Inflammatory macrophage treated with lipopolysaccharide for 1 hour (primary cell): ENCODE measurements around the gene ENOX1.

ENCODE experiments used
- DNase-seq, 2 donors: peaks; one replicate each; pipeline ENCODE4 v3.0.0-alpha.2; 2020 to 2022

The ENOX1 gene

GRCh38 chr13:43339145-43339804 is 447.5 kb downstream of the ENOX1 start:
- no peak for DNase-seq

DNA sequence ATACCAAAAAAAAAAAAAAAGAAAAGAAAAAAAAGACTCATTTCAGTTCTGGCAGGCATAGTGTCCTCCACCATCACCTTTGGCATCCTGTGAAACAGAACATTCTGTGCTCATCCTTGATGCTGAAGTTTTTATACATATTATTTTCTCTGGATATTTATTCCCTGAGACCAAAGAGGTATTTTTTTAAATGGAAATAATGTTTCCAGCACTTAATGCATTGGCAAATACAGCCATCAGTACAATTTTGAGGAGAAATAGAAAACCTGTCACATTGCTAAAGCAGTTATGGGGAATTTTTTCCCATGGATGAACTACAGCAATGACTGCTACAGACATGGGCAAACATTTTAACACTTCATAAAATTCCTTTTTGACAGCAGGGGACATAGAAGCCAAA is 451.0 kb downstream of the ENOX1 start:
- no peak for DNase-seq

DNA sequence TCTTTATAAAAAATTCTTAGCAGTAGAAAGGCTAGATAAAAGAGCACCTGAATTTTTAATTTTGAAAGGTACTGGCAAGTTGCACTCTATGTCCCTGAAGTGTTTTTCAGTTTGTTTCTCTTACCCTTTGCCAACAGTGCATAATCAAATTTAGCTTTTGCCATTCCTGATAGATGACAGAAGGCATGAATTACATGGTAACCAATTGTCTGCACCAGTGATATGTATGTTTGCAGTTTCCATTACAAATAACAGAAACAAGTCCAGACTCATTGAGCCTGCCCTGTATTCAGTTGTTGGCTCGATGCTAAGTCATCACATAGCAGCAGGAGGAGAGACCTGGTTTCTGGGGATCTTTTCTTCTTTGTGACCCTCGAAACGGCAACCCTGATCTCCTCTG is 453.6 kb downstream of the ENOX1 start:
- DNase-seq = no peak

DNA sequence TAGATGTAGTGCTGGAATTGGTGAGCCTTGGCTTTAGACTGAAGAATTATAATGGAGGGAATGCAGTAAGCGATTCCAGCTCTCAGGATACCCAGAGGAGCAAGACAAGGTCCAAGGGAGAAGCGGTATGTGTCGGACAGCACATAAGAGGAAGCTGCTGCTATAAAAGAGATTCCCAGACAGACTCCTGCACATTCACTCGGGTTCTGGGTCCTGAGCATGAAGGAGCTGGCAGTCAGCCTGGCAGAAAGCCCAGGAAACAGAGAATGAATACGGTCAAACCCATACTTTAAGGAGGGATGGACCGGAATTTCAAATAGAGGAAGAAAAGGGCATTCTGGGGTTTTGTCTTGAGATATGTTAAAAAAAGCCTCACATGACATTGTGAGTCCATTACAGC is 455.1 kb downstream of the ENOX1 start:
- DNase-seq = no peak

- no peak for DNase-seq
These were observed 457.1 kb downstream of the ENOX1 start for GRCh38 chr13:43329702-43330101.

DNA sequence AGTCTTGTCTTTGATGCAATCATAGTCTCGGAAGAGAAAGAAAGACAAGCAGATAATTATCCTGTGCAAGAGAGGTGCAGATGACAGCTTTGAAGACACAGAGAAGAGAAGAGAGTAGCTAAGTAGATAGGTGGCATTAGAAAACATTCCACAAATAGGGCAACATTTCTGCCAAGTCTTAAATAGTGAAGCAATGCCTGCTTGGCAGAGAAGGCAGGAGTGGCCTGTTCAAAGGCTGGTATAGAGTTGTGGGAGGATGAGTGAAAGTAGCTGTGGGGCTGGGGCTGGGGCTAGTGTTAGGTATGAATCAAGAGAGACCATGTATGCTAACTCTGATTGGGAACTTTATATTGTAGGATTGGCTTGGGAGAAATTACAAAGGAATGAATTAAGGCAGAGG is 457.9 kb downstream of the ENOX1 start:
- DNase-seq = no peak

DNA sequence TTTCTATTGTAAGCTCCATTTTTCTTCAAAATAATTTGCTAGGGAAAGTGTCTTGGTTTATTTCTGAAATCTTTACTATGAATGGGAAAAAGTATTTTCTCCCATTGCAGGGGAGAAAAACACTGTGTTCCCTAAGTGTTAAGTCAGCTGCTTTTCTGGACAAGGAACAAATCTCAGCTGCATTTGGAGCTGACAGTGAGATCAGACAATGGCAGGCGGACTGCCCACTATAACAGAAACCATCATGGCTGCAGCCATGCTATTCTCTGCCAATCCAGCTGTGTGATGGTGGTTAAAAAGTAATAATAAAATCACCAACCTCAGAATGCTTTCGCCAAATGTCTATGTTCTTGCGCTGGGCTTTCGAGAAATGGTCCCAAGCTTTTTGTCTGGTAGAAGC is 460.7 kb downstream of the ENOX1 start:
- no peak for DNase-seq

- DNase-seq = no peak
These were observed 461.1 kb downstream of the ENOX1 start for GRCh38 chr13:43325636-43326035.

- DNase-seq = no peak
These were observed 462.6 kb downstream of the ENOX1 start for GRCh38 chr13:43324129-43324528.

DNA sequence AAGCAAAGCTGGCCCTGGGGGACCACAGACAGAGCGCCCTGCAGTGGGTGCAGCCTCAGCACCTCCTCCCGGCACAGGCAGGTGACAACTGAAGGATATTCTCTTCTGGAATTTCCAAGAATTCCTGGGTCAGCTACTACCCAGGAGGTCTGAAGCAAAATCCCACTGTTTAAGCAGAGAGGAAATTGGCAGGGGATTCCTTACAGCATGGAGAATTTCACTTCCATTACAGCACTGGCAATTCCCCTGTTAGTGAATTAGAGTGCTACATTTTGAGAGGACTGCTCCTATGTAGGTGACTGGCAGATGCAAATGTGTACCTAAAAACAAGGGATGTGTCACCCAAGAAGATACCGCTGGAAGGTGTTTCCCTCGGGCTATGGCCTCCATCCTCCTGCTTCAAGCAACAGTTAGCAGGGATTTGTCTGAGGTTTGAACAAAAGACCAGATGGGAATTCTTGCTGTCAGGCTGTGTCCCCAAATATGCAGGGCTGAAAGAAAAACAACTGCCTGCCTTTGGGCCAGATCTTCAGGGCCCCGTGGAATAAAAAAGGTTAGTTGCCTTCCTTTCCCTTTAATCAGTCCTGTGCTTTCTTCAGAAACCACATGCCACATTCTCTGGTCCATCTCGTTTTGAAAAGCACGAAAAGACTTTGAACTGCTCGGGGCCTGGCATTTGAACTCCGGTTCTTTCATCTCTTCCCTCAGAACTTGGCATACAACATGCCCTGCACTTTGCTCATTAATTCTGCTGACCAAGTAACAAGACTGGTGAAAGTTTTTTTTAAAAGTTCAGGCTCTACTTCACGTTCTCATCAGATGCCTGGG is 466.9 kb downstream of the ENOX1 start:
- DNase-seq = no peak

DNA sequence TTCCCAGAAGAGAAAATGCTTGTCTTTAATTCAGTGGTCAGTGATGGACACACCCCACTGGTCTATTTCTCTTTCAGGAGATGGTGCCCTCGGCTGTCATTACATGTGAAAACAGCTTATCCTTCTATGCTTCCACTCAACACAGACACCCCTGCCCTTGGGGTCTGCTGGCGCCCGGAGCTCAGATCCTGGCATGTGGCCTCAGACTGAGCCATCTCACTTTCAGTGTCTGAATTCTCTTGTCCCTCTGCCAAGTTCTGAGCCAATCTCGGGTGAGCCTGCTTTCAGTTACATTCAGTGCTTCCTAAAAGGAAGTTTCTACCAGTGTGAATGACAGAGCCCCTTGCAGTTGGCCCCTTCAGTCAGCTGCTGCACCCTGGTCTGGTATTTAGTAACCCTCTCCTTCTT is 469.8 kb downstream of the ENOX1 start:
- peak; percentile 13 to 21 for DNase-seq

DNA sequence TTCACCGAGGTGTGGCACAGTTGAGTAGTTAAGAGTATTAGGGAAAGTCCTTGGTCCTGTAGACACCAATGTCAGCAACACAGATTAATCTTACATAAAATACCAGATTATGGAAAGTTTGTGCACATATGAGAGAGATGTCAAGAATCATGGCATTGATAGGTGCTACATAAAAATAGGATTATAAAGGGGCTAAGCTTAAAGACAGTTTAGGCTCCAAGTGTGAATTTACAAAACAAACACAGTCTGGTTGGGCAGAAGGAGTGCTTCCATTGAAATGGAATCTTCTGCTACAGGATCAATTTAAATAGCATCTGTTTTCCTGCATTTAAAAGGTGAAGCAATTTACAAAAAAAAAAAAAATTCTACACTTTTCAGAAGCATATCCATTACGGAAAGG is 470.5 kb downstream of the ENOX1 start:
- no peak for DNase-seq

- no peak for DNase-seq
These were observed 471.2 kb downstream of the ENOX1 start for GRCh38 chr13:43315522-43315921.

DNA sequence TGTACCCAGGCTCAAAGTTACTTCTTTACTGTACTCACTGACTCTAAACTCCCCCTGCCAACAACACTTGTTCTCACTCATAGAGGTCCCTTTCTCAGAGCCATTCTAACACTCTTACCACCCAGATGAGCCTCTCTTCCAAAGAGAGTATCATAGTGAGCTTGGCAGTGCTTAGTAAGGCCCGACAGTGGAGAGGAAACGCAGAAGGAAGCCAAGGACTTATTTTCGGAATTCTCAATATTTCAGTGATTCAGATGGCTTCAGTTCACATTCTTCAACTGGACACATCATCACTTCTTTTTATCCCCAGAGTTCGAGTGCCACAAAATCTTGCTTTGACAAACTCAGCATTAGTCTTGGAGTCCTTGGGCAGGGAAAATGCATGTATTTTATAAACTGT is 477.5 kb downstream of the ENOX1 start:
- DNase-seq = no peak

DNA sequence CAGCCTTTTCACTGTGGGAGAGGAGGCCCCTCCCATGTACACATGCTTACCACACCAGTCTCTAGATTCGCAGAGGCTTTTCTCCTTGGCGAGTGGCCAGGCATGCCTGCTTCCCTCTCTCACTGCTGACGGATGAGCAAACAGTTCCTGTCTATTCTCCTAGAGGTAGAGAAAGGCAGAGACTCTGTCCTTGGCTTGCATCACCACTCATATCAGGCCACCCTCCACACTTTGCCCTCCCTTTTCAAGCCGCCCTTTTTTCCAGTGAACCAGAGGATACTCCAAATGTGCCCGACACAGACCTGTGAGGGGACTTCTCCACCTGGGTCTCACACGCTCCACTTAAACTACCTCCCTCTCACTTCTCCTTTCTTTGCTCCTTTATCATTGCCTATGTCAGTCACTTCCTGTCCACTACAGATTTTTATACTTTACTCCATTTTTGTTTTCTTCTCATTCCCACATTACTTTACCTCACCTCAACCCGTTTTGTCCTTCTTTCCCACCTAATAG is 478.8 kb downstream of the ENOX1 start:
- DNase-seq = peak; percentile 68 to 75

- no peak for DNase-seq
These were observed 479.4 kb downstream of the ENOX1 start for GRCh38 chr13:43307221-43307920.

GRCh38 chr13:43306372-43306771 is 480.4 kb downstream of the ENOX1 start:
- no peak for DNase-seq

- peak in 1 of 2 donors; percentile 11 for DNase-seq
These were observed 481.4 kb downstream of the ENOX1 start for GRCh38 chr13:43305416-43305815.

GRCh38 chr13:43304945-43305344 is 481.8 kb downstream of the ENOX1 start:
- DNase-seq = no peak

DNA sequence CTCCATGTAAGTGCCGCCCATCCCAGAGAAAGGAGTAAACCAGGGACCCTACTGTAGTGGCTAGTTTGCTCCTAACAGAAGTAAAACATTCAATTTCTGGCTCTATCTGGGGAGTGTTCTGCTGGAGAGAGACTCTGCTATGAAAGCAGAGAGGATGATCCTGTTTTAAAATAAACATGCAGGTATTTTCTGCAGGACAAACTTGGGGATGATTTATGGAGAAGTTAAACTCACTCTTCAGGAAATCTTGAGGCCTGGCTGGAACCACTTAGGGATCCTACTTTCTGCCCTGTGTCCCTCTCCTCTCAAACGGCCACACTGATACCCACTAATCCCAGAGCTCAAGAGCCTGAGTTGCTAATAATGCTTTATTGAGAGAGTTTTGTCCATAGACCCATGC is 482.3 kb downstream of the ENOX1 start:
- DNase-seq = no peak

- no peak for DNase-seq
These were observed 483.6 kb downstream of the ENOX1 start for GRCh38 chr13:43303033-43303729.

DNA sequence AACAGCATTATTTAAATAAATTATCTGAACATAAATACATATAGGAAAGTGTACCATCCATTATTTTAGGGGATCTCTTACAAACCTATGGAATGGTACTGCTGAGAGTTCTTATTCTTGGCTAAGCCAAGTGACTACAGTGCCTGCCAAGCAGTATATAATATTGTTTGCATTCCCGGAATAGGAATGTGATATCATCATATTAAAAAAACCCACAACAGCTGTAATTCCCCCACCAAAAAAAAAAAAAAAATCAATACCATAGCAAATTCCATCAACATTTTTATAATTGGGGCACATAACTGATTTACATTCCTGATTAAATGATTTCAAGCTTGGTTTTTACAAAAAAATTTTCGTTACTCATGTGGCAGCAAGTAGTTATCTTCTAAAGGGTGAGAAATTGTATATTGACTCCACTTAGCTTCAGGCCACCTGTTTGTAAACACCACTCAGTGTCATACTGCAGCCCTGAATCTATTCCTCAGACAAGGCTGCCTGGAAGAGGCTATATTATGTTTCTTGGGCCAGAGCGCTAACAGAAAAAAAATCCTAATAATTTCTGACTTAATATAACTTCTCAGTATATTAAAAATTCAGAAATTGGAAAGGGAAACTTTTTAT is 485.3 kb downstream of the ENOX1 start:
- DNase-seq = no peak

- no peak for DNase-seq
These were observed 485.9 kb downstream of the ENOX1 start for GRCh38 chr13:43300865-43301264.
